Endothelial cell of umbilical vein (primary cell): ENCODE data around the gene LIMCH1. TPM values are rescaled to one million over a fixed set of nuclear protein-coding genes. Genes with fewer than 3 reads are reported as not detected.

Source experiments
- BruUV-seq: library from RNA; stranded (reverse); fragments of 400-500 nt; replicated peaks from 2 replicates; lab custom pipeline; 2021; lab: Mats Ljungman, UMichigan
- CTCF ChIA-PET: fragments of 300-600, 350-600 bp; sonication (Branson Sonifier 250); formaldehyde crosslinking; loops from one replicate; lab custom pipeline; 2021; ENCODE audit warnings: antibody characterized with exemption, inconsistent platforms; lab: Charles Lee
- POLR2A ChIA-PET: fragments of 300-600, 350-600 bp; sonication (Branson Sonifier 250); formaldehyde crosslinking; loops from one replicate; lab custom pipeline; 2021; ENCODE audit warnings: antibody characterized with exemption, inconsistent platforms; lab: Charles Lee
- DNase-seq: peaks from one replicate; pipeline ENCODE4 v3.0.0-alpha.2; 2011; ENCODE audit warnings: low read depth, low spot score
- FAIRE-seq: peaks from 2 replicates; lab custom pipeline; 2011; peaks lifted over from hg19 to GRCh38; lab: Jason Lieb, UNC
- H2AFZ ChIP-seq: 2 replicates; pipeline ENCODE4 v1.6.0; 2012; ENCODE audit warnings: low read depth, low read length, control low read depth, inconsistent platforms
- H3K27ac ChIP-seq: 2 replicates; pipeline ENCODE4 v1.5.1; 2011; ENCODE audit warnings: low read depth, mild to moderate bottlenecking, control low read depth, low read length, moderate library complexity; ENCODE audit not compliant: insufficient read depth
- H3K27me3 ChIP-seq, 2 experiments: 2 replicates each; pipeline versions ENCODE4 v1.6.0 to v1.6.1; 2011; ENCODE audit warnings: low read length in 2 of 2, mixed read lengths in 1 of 2; ENCODE audit not compliant: control insufficient read depth in 2 of 2, insufficient read depth in 2 of 2
- H3K36me3 ChIP-seq, 2 experiments: 2 replicates in 1 of 2; 3 replicates in 1 of 2; pipeline ENCODE4 v1.5.1; 2011; ENCODE audit warnings: low read length in 2 of 2, mild to moderate bottlenecking in 1 of 2, moderate library complexity in 1 of 2; ENCODE audit not compliant: control insufficient read depth in 2 of 2, insufficient read depth in 2 of 2; ENCODE audit errors: extremely low read depth in 1 of 2
- H3K4me1 ChIP-seq: 3 replicates; pipeline ENCODE4 v1.5.1; 2011; ENCODE audit warnings: mild to moderate bottlenecking, low read length; ENCODE audit not compliant: control insufficient read depth, insufficient read depth; ENCODE audit errors: extremely low read depth
- H3K4me2 ChIP-seq: 2 replicates; pipeline ENCODE4 v1.6.1; 2011; ENCODE audit warnings: low read length, control low read depth, mixed read lengths; ENCODE audit not compliant: insufficient read depth
- H3K4me3 ChIP-seq, 3 experiments: fragments of 200-600 bp in 1 of 3; sonication (generic), shearing (Covaris generic) in 1 of 3; replicated peaks in 1 of 3; 2 replicates each; pipeline ENCODE4 v1.5.1; 2011 to 2016; ENCODE audit warnings: control low read depth in 3 of 3, low read length in 3 of 3, mild to moderate bottlenecking in 2 of 3, inconsistent platforms in 1 of 3, low read depth in 1 of 3, moderate library complexity in 1 of 3; ENCODE audit not compliant: insufficient read depth in 1 of 3
- H3K79me2 ChIP-seq: 2 replicates; pipeline ENCODE4 v1.6.0; 2012; ENCODE audit warnings: low read length, inconsistent platforms; ENCODE audit not compliant: control insufficient read depth, insufficient read depth
- H3K9ac ChIP-seq: replicated peaks from 2 replicates; pipeline ENCODE3; 2011; ENCODE audit warnings: low read length, control low read depth; ENCODE audit not compliant: insufficient read depth; ENCODE audit errors: extremely low read depth
- H3K9me1 ChIP-seq: replicated peaks from 3 replicates; pipeline ENCODE4 v1.6.0; 2011; ENCODE audit warnings: mild to moderate bottlenecking, low read length; ENCODE audit not compliant: control insufficient read depth, insufficient read depth; ENCODE audit errors: extremely low read depth
- H3K9me3 ChIP-seq: replicated peaks from 2 replicates; pipeline ENCODE4 v1.5.1; 2012; ENCODE audit warnings: low read length, inconsistent platforms; ENCODE audit not compliant: control insufficient read depth, insufficient read depth
- H4K20me1 ChIP-seq: replicated peaks from 2 replicates; pipeline ENCODE3; 2011; ENCODE audit warnings: mild to moderate bottlenecking, low read length; ENCODE audit not compliant: control insufficient read depth, insufficient read depth; ENCODE audit errors: extremely low read depth
- CTCF ChIP-seq, 2 donors: IDR thresholded peaks; 1 replicate in 1 of 2; 2 replicates in 1 of 2; pipeline ENCODE4 v1.5.1; 2011; ENCODE audit warnings: low read length in 2 of 2, mild to moderate bottlenecking in 2 of 2, moderate library complexity in 2 of 2, control low read depth in 1 of 2, inconsistent platforms in 1 of 2, low read depth in 1 of 2; ENCODE audit not compliant: insufficient read depth in 1 of 2; ENCODE audit errors: extremely low read depth in 1 of 2
- EZH2 ChIP-seq: IDR thresholded peaks from 2 replicates; pipeline ENCODE4 v1.6.1; 2012; ENCODE audit warnings: borderline replicate concordance, low read depth, mild to moderate bottlenecking, moderate library complexity, low read length, inconsistent platforms; ENCODE audit not compliant: severe bottlenecking
- FOS ChIP-seq: IDR thresholded peaks from 2 replicates; pipeline ENCODE4 v1.6.1; 2011; ENCODE audit warnings: mild to moderate bottlenecking, low read length, moderate library complexity, borderline replicate concordance; ENCODE audit not compliant: insufficient read depth
- GATA2 ChIP-seq: IDR thresholded peaks from 2 replicates; pipeline ENCODE4 v1.7.0; 2011; ENCODE audit warnings: low read depth, mild to moderate bottlenecking, moderate library complexity, mixed read lengths, low read length; ENCODE audit not compliant: insufficient read length, insufficient read depth
- JUN ChIP-seq: IDR thresholded peaks from 2 replicates; pipeline ENCODE4 v1.6.1; 2011; ENCODE audit warnings: borderline replicate concordance, low read depth; ENCODE audit not compliant: insufficient read length, insufficient read depth
- MAX ChIP-seq: IDR thresholded peaks from 2 replicates; pipeline ENCODE4 v1.6.1; 2011; ENCODE audit not compliant: insufficient read depth, insufficient read length
- MYC ChIP-seq: IDR thresholded peaks from one replicate; pipeline ENCODE4 v1.6.1; 2011; ENCODE audit warnings: mild to moderate bottlenecking, low read depth, low read length
- POLR2A ChIP-seq: IDR thresholded peaks from 2 replicates; pipeline ENCODE4 v1.6.1; 2012; ENCODE audit warnings: low read depth, mild to moderate bottlenecking, control low read depth, low read length
- POLR2AphosphoS5 ChIP-seq: IDR thresholded peaks from 2 replicates; pipeline ENCODE4 v1.6.1; 2012; ENCODE audit warnings: low read depth, mild to moderate bottlenecking, control low read depth, low read length, moderate library complexity; ENCODE audit not compliant: insufficient read depth
- dilution Hi-C: fragments of 300-500 bp; cut with MboI; formaldehyde crosslinking; loops from one replicate; pipeline ENCODE4 v1.15.0; 2019; ENCODE audit warnings: low sequenced_read_pairs; ENCODE audit not compliant: extremely low pct_ligation_motif_present
- intact Hi-C: fragments of 100-400 bp; cut with micrococcal nuclease; formaldehyde crosslinking; loops from one replicate; pipeline ENCODE4 v1.10.0; 2022
- polyA plus RNA-seq, 4 experiments: library from polyadenylated mRNA; depleted of rRNA in 3 of 4; stranded (reverse) in 3 of 4; unstranded in 1 of 4; fragments of >200 nt; gene quantifications; 2 replicates each; pipeline versions ENCODE4 v1.2.1 to v1.2.3, GENCODE V29; 2011 to 2012; ENCODE audit warnings: missing spikeins in 1 of 4
- total RNA-seq: library from RNA; stranded (reverse); gene quantifications from 2 replicates; pipeline ENCODE4 v1.2.3, GENCODE V29; 2021

Gene LIMCH1
- total and polyA plus RNA-seq, 2 donors (not counting 3 experiments of a cell fraction or from before 2014, with no cell fraction given), result 14.3 to 32.8 TPM

- Histone ChIP-seq H3K27ac (no peak overlapping the region), H3K9me1 (no peaks in the 10 kb centered on the region), H3K4me1 (no peaks in the 10 kb centered on the region), H3K27me3 (peaks cover 2 to 12% of the 10 kb centered on the region in 2 experiments), H2AFZ (no peak overlapping the region), H3K4me2 (no peak overlapping the region), H3K9ac (no peak overlapping the region), H3K36me3 (no peaks in the 10 kb centered on the region), H3K79me2 (no peaks in the 10 kb centered on the region), H3K4me3 (no peak overlapping the region), H3K9me3 (no peaks in the 10 kb centered on the region), H4K20me1 (no peaks in the 10 kb centered on the region)
- intact Hi-C loops, result loop anchor here (1.0 kb wide), 2 partner anchors 125 to 380 kb away; no protein-coding TSS in a partner anchor
- no TSS peak for BruUV-seq
- ChIA-PET POLR2A (no interaction called here), CTCF (interaction anchor here (0.6 to 6.7 kb wide), 56 partner anchors 9 to 821 kb away, joined by 3 to 256 read pairs (median 4); partner anchors contain the start of gene UCHL1)
- FAIRE-seq, result peak; percentile 64
- dilution Hi-C loops, result no loop called here
- TF ChIP-seq POLR2AphosphoS5 (no peak), JUN (no peak), CTCF (IDR thresholded peaks at IDR 0.05; ENCODE audit: extremely low read depth in 1 of 2, insufficient read depth in 1 of 2, low read depth in 1 of 2, low read length in 2 of 2) (peak; percentile 82 to 87)
- DNase-seq, result peak; percentile 69
These were observed 123.6 kb downstream of the LIMCH1 start for GRCh38 chr4:41661442-41662076.

- ChIA-PET CTCF (interaction anchor here (2.0 to 6.7 kb wide), 2 partner anchors 222 to 383 kb away, joined by 4 to 256 read pairs; no protein-coding TSS in a partner anchor), POLR2A (no interaction called here)
- no peaks in the 10 kb centered on the region for H3K36me3 ChIP-seq
- FAIRE-seq, result no peak
- H4K20me1 ChIP-seq, result no peaks in the 10 kb centered on the region
- dilution Hi-C loops (no loop called here), intact Hi-C loops (no loop called here)
- DNase-seq, result no peak
- no peak overlapping the region for H3K4me3 ChIP-seq
- TF ChIP-seq EZH2 (no peak), POLR2AphosphoS5 (no peak), FOS (no peak), POLR2A (no peak), MYC (no peak), MAX (no peak), JUN (no peak), CTCF (IDR thresholded peaks at IDR 0.05; ENCODE audit: extremely low read depth in 1 of 2, insufficient read depth in 1 of 2, low read depth in 1 of 2, low read length in 2 of 2) (no peak), GATA2 (no peak)
- H3K79me2 ChIP-seq, result no peaks in the 10 kb centered on the region
- H3K4me2 ChIP-seq, result no peak overlapping the region
- H3K9me1 ChIP-seq, result no peaks in the 10 kb centered on the region
- H3K27me3 ChIP-seq, result peaks cover 2 to 12% of the 10 kb centered on the region in 2 experiments
- H3K9ac ChIP-seq, result no peak overlapping the region
- BruUV-seq, result no TSS peak
- H2AFZ ChIP-seq, result no peak overlapping the region
- no peaks in the 10 kb centered on the region for H3K9me3 ChIP-seq
- no peak overlapping the region for H3K27ac ChIP-seq
- H3K4me1 ChIP-seq, result no peaks in the 10 kb centered on the region
These were observed 127.8 kb downstream of the LIMCH1 start for GRCh38 chr4:41665636-41666207.
